Measurements from ENCODE around the gene STXBP5.

Gene STXBP5

GRCh38 chr6:147347179-147347881, 143.1 kb downstream of the STXBP5 start:
- no peak for DNase-seq (ENCODE audit: low read depth)
- no peak overlapping the region for H3K4me3 ChIP-seq (ENCODE audit: low read length)
- no peak for TF ChIP-seq CTCF (IDR thresholded peaks at IDR 0.05; ENCODE audit: insufficient read depth, low read depth, low read length, missing control alignments)

- DNase-seq (ENCODE audit: low read depth) = no peak
- no peak overlapping the region for H3K4me3 ChIP-seq (ENCODE audit: low read length)
- no peak for TF ChIP-seq CTCF (IDR thresholded peaks at IDR 0.05; ENCODE audit: insufficient read depth, low read depth, low read length, missing control alignments)
Measured at GRCh38 chr6:147347882-147348575, 143.8 kb downstream of the STXBP5 start.

- TF ChIP-seq CTCF (IDR thresholded peaks at IDR 0.05; ENCODE audit: insufficient read depth, low read depth, low read length, missing control alignments) = no peak
- DNase-seq (ENCODE audit: low read depth) = no peak
- no peak overlapping the region for H3K4me3 ChIP-seq (ENCODE audit: low read length)
Measured at GRCh38 chr6:147361311-147361981, 157.2 kb downstream of the STXBP5 start.

GRCh38 chr6:147366290-147366689, 162.1 kb downstream of the STXBP5 start:
- no peak for DNase-seq (ENCODE audit: low read depth)
- TF ChIP-seq CTCF (IDR thresholded peaks at IDR 0.05; ENCODE audit: insufficient read depth, low read depth, low read length, missing control alignments) = no peak
- no peak overlapping the region for H3K4me3 ChIP-seq (ENCODE audit: low read length)

- no peak for DNase-seq (ENCODE audit: low read depth)
- H3K4me3 ChIP-seq (ENCODE audit: low read length) = no peak overlapping the region
- TF ChIP-seq CTCF (IDR thresholded peaks at IDR 0.05; ENCODE audit: insufficient read depth, low read depth, low read length, missing control alignments) = no peak
Measured at GRCh38 chr6:147371325-147371724, 167.1 kb downstream of the STXBP5 start.

GRCh38 chr6:147372806-147373205, 168.6 kb downstream of the STXBP5 start:
- no peak for DNase-seq (ENCODE audit: low read depth)

More at GRCh38 chr6:147372806-147373205, 168.6 kb downstream of the STXBP5 start:
- no peak for TF ChIP-seq CTCF (IDR thresholded peaks at IDR 0.05; ENCODE audit: insufficient read depth, low read depth, low read length, missing control alignments)
- no peak overlapping the region for H3K4me3 ChIP-seq (ENCODE audit: low read length)
